GM19324 (cell line): ENCODE data around the gene TRAF2.
A peak's percentile ranks its signal among the peaks of the same experiment; 100 is the strongest.
"Not testable (repeated sequence)": the region's sequence is repeated elsewhere in the genome, so short reads cannot be mapped to it uniquely, and the experiment has no call there.

ENCODE experiments used
- ATAC-seq: cut with Tn5 transposase; IDR thresholded peaks from one replicate; pipeline ENCODE4 v1.9.1; 2021; ENCODE audit warnings: mild to moderate bottlenecking, moderate library complexity; ENCODE audit not compliant: unreplicated experiment, low FRiP score

Gene TRAF2

DNA sequence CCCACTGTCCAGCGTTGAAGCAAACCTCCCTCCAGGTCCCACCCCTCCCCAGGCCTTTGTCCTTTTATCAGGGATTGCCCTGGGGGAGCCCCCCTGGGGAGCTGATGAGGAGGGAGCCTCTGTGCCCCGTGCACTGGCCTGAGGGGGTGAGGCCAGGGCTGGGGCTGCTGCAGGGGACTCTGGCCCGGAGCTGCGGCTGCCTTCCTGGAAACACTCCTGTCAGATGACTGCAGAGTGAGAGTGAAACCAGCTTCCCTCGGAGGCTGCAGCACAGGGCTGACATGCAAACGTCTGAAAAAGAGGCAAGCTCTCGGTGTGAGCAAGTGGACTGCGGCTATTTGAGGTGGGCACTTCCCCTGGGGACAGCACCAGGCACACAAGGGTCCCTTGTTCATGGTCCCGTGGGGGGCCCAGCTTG is 4.6 kb upstream of the TRAF2 start:
- no peak for ATAC-seq

DNA sequence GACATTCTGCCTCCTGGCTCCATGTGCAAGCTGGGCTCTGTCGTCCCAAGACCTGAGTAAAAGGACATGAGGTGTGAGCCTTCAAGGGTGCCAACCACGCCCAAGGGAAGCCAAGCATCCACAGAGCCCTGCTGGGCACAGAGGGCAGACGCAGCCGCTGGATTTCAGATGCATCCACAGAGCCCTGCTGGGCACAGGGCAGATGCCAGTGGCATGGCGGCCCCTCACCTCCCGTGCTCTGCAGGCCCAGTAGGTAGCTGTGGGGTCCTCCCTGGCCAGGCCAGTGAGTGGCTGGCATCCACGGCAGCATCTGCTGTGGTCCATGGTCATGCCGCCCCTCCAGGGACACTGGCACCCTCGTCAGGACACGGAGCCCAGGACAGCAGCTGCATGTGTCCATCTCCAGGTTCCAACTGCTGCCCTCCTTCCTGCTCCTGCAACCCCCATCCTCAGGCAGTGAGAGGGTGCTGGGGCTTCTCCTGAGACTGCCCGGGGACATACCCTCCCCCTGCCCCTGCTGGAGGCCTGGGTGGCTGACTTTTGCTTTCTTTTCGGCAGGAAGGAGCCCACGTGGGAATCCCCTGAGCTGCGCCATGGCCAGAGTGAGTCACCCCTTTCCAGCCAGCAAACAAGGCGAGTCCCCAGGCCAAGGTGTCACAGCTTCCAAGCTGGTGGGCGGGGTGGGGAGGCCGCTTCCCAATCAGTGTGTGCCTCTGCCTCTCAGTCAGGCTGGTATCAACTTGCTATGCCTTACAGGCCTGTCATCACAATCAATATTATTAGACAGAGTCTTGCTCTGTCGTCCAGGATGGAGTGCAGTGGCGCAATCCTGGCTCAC is 4.0 kb upstream of the TRAF2 start:
- ATAC-seq, result no peak

DNA sequence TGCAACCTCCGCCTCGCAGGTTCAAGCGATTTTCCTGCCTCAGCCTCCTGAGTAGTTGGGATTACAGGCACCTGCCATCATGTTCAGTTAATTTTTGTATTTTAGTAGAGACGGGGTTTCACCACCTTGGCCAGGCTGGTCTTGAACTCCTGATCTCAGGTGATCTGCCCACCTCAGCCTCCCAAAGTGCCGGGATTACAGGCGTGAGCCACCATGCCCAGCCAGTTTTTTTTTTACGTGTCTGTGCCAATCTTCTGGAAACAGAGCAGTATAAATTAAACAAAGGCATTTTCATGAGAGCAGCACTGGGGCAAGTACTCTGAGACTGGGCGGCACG is 3.4 kb upstream of the TRAF2 start:
- ATAC-seq, result not testable (repeated sequence)

DNA sequence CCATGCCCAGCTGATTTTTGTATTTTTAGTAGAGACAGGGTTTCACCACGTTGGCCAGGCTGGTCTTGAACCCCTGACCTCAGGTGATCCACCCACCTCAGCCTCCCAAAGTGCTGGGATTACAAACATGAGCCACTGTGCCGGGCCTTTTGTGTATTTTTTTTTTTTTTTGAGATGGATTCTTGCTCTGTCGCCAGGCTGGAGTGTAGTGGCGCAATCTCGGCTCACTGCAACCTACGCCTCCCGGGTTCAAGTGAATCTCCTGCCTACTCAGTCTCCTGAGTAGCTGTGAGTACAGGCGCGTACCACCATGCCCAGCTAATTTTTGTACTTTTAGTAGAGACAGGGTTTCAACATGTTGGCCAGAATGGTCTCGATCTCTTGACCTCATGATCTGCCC is 2.6 kb upstream of the TRAF2 start:
- not testable (repeated sequence) for ATAC-seq

DNA sequence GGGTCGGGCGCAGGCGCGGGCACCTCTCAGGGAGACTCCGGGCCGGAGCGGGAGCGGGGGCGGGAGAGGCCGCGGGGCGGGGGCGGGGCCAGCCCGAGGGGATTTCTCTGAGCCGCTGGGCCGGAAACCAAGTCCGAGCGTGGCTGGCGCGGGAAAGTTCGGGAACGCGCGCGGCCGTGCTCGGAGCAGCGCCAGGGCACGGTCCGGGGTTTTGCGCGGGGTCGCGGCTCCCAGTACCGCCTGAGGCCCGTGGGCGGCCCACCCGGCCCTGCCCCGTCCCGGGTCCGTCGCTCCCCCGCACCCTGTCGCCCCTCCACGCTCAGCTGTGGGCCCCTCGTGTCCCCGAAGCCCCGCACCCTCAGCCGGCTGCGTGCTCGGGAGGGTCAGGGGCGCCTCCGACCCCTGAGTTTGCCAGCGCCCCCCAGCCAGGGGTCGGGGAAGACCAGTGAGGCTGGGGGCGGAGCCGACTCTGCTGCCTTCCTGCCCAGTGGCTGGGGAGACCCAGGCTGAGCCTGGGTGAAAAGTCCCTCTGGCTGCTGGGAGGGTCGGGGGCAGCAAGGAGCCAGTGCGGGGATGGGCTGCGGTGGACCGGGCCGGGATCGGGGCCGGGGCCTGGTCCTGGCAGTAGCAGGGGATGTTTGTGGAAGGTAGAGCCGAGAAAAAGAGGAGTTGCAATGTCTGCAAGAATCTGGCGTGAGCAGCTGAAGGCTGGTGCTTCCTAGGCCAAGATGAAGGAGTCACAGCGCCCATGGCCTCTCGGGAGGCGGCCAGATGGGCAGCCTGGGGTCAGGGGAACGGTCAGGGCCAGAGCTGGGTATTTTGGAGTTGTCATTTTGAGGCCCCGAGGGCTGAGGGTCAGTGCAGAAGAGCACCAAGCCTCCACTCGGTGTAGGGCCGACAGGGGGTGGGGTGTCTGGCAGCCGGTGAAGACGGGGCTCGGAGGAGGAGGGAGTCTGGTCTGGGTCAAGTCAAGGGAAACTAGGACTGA is 588 bp downstream of the TRAF2 start:
- ATAC-seq, result peak; percentile 20

DNA sequence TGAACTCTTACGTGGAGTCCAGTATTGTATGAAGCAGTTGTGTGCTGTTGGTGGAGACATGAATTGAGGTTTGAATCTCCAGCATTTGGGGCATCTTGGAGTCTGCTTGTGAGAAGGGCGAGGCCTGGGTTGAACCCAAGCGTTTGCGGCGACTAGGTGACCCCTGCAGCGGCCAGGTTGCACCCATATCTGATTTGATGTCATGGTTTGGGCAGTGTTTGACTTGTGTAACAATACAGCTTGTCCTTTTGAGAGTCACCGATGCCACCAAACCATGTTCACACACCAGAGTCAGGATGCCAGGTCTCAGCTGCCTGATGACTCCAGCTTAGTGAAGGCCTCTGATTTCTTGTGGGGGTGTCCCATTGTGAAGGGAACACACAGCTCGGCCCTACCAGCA is 2.1 kb downstream of the TRAF2 start:
- no peak for ATAC-seq

DNA sequence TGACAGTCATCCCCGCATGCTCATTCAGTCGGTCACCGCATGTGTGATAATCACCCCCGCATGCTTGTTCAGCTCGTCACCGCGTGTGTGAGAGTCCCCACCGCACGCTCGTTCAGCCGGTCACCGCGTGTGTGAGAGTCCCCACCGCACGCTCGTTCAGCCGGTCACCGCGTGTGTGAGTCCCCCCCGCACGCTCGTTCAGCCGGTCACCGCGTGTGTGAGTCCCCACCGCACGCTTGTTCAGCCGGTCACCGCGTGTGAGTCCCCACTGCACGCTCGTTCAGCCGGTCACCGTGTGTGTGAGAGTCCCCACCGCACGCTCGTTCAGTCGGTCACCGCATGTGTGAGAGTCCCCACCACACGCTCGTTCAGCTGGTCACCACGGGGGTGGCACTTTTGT is 3.5 kb downstream of the TRAF2 start:
- no peak for ATAC-seq

DNA sequence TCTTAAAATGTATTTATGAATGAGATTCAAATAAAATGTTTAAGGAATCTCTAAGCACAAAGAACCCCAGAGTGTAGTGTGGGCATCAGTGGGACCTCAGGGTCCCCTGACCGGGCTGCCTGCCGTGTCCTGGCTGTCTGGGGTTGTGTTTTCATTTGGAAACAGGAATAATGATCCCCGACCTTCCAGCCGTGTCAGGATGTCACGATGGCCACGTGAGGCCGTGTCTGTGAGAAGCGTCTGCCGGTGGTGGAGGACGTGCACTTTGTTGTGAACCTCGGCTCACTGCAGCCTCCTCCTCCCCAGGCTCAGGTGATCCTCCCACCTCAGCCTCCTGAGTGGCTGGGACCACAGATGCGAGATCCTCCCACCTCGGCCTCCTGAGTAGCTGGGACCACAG is 4.3 kb downstream of the TRAF2 start:
- ATAC-seq, result no peak

DNA sequence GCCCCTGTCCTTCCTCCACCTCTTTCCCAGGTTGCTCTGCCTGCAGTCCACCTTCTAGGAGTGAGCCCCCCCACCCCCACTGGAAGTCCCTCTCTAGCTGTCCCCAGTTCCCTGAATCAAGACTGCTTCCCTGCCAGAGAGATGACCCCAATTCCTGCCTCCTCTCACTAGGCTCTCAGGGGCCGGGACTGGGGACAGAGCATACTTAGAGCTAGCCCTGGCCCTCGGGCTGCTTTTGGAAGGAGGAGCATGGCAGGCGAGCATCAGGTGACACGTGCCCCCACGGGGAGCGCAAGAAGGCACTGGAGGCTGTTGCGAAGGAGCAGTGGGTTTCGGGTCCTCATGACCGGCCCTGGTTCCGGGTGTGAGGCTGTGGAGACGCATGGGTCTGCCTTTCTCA is 9.7 kb downstream of the TRAF2 start:
- no peak for ATAC-seq

DNA sequence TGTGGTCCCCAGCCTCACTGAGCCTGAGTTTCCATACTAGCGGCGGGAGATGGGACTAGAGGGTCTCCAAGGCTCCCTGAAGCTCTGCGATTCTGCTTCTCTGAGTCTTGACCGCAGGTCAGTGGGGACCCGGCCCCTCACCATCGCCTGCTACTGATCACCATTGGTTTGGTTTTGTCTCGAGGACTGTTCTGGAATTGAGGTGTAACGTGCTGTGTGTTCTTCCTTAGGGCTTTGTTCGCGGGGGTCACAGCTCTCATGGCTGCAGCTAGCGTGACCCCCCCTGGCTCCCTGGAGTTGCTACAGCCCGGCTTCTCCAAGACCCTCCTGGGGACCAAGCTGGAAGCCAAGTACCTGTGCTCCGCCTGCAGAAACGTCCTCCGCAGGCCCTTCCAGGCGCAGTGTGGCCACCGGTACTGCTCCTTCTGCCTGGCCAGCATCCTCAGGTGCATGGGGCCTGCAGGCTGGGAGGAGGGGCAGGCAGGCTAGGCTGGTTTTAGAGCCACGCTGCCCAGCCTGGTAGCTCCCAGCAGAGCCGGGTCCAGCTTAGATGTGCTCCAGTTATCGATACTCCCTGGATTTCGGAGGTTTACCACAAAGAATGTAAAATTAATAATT is 12.3 kb downstream of the TRAF2 start:
- ATAC-seq, result no peak

DNA sequence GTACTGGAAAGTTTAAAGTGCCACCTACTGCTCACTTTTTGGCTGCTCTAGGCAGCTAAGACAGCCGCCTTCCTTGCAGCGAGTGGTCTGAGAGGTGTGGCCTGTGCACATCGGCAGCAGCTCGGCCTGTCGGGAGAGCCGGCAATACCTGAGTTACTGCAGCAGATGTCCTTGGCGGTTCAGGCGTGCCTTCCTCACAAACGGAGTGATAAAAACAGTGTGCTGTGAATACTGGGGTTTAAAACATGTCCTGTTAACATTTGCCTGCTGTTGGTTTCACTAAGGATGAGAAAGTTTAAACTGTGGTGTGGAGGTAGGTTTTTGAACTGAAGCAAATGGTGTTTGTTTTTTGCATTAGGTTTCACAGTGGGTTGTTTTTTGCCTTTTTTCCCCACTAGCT is 12.9 kb downstream of the TRAF2 start:
- ATAC-seq, result peak; percentile 37

DNA sequence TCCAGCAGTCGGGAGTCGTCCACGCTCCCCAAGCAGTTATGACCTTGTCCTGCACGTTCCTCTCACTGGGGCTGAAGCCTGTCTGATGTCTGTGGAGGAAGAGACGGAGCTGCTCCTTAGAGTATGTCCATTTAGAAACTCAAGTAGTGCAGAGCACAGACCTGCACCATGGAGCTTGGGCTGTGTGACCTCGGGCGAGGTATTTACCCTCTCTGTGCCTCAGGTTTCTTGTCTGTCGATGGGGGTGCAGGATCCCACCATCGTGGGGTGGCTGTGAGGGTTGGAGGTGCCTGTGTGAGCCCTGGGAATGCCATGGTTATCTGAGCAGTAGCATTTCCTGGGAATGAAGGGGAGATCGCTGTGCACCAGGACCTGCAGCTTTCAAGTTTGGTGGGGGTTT is 14.2 kb downstream of the TRAF2 start:
- ATAC-seq, result no peak

DNA sequence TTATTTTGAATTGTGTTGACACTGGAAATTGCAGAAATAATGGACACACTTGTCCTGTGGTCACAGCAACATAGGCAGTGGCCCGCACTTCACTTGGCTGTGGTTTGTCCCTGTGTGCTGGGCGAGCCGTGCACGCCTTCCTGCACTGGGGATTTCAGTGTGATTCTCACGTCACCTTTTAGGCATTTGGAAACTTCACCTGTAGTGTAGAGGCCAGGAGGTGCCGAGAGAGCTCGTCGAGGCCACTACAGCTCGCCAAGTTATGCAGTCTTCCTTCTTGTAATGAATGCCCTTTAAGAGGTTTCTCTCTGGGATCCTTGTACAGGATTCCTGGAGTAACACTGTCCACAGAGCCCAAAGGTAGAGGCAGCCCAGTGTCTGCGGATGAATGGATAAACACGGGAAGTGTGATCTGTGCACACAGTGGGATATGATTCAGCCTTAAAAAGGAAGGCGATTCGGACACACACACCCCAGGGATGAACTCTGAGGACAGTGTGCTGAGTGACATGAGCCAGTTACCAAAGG is 14.7 kb downstream of the TRAF2 start:
- no peak for ATAC-seq

DNA sequence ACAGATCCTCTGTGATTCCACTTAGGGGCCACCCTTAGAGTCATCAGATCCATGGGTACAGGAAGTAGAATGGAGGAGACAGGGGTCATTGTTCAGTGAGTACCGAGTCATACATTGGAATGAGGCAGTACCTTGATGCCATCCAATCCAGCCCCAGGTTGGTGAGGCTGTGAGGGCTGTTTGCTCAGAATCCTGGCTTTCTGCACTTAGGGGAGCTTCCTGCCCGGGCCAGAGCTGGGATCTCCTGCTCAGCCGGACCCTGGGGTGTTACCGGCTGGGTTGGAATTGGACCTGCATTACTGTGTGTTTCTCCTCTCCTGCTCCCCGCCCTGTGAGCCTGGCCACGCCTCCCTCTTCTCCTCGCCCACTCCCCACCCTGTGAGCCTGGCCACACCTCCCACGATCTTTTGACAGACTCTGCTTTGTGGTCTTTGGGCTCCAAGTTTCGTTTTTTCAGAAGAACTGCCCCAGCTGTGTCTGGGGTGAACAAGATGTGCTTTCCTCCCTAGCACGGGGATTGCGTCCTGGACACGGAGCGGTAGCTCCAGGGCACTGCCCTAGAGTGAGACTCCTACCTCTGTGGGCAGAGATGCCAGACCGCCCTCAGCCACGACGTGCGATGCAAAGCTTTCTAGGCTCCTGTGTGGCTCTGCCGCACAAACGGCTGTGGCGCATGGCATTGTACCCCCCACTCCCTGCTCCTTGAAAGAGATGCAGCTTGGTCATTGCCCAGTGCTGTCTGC is 15.4 kb downstream of the TRAF2 start:
- ATAC-seq, result peak; percentile 43

DNA sequence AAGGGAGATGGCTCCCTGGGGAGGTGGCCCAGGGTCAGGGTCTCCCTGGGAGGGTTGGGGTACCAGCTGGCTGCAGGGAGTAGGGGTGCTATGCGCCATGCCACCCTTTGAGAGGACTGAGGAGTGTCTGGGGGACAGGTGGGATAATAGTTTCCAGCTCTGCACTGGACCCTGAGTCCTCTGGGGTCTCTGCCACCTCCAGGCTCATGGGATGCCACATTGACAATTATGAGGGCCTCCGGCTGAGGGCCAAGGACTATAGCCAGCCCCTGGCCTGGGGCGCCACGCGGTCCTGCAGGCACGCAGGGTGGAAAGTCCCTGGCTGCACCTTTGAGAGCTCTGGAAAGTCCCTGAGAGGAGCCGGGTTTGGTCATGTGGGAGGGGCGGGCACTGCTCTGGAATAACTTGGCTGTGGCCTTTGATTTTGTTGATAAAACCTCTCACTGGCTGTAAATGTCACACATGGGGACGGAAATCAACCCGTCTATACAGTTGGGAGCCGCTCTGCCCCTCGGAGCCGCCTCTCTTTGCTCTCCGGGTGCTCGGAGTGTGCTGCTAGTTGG is 16.0 kb downstream of the TRAF2 start:
- ATAC-seq, result peak; percentile 29

DNA sequence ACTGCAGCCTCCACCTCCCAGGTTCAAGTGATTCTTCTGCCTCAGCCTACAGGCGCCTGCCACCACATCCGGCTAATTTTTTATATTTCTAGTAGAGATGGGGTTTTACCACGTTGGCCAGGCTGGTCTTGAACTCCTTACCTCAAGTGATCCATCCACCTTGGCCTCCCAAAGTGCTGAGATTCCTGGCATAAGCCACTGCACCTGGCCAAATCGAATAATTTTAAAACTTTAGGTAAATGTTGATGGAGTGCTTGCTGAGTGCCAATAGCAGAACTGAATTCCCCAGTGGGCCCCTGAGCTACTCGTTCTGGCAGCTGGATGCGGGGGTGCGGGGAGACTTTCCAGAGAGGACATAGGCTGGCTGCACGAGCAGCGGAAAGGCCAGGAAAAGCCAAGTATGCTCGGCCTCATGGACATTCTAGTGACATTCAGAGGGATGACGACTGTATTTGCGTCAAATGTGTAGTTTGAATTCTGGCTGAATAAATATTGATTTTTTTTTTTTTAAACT is 16.8 kb downstream of the TRAF2 start:
- ATAC-seq, result no peak

DNA sequence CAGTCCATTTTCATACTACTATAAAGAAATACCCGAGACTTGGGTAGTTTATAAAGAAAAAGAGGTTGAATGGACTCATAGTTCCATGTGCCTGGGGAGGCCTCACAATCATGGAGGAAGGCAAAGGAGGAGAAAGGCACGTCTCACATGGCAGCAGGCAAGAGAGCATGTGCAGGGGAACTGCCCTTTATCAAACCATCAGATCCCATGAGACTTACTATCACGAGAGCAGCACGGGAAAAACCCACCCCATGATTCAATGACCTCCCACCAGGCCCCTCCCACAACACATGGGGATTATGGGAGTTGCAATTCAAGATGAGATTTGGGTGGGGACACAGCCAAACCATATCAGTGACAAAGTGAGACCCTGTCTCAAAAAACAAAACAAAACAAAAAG is 19.9 kb downstream of the TRAF2 start:
- no peak for ATAC-seq

DNA sequence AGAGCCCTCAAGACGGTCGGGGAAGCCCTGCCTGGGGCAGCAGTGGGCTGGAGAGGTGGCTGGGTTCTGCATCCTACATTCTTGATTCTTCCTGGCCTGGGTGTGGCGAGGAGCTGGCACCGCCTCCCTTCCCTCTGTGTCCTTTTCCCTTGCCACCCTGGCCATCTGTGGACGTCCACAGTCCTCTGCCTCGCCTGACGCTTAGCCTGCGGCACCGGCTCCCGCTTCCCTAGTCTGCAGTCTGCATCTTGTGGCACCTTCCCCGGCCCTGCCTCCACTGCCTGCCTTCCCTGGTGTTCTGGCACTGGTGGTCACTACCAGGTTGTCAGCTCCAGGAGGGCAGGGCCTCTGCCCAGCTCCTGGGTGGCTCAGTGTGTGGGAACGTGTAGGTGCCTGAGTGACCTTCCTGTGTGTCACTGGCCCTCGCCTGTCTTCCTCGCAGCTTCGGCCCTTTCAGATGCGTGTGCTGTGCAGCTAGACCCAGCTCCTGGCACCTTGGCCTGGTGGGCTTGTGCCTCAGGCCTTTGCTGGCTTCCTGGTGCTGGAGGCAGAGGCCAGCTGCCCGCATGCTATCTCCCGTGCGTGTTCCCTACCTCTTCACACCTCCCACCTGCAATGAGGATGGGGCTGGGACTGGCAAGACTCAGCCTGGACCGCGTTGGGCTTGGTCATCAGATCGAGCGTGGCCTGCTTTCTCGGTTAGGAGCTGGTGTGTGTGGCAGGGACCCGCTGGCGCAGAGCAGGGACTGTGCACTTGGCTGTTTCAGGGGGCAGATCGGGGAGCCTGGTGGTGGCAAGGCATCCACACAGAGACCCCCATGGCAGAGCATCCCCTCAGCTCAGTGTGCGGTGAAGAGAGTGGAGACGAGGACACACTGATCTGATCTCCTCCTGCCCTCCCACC is 20.9 kb downstream of the TRAF2 start:
- no peak for ATAC-seq
